GM12873 (cell line): ENCODE measurements around the gene PRND.
A peak's percentile ranks its signal among the peaks of the same experiment; 100 is the strongest.

Source experiments
- TF ChIP-seq, protein P1 (sequence below): IDR thresholded peaks from 2 replicates; pipeline ENCODE4 v1.5.1; 2012; ENCODE audit warnings: low read depth, mild to moderate bottlenecking, moderate library complexity, low read length, control low read depth; ENCODE audit not compliant: insufficient read depth; ENCODE audit errors: missing control alignments

The PRND gene

DNA sequence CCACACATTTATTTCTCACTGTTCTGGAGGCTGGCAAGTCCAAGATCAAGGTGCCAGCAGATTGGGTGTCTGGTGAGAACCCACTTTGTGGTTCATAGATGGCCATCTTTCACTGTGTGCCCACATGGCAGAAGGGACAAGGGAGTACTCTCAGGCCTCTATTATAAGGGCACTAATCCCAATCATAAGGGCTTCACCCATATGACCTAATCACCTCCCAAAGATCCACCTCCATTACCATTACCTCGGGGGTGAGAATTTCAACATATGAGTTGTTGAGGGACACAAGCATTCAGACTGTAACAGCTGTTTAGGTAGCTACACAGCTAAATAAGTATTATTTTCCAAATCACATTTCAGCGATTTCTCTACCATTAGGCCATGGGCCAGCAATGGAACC lies 2.5 kb upstream of the PRND start:
- TF ChIP-seq, protein P1, sequence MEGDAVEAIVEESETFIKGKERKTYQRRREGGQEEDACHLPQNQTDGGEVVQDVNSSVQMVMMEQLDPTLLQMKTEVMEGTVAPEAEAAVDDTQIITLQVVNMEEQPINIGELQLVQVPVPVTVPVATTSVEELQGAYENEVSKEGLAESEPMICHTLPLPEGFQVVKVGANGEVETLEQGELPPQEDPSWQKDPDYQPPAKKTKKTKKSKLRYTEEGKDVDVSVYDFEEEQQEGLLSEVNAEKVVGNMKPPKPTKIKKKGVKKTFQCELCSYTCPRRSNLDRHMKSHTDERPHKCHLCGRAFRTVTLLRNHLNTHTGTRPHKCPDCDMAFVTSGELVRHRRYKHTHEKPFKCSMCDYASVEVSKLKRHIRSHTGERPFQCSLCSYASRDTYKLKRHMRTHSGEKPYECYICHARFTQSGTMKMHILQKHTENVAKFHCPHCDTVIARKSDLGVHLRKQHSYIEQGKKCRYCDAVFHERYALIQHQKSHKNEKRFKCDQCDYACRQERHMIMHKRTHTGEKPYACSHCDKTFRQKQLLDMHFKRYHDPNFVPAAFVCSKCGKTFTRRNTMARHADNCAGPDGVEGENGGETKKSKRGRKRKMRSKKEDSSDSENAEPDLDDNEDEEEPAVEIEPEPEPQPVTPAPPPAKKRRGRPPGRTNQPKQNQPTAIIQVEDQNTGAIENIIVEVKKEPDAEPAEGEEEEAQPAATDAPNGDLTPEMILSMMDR, result no peak

DNA sequence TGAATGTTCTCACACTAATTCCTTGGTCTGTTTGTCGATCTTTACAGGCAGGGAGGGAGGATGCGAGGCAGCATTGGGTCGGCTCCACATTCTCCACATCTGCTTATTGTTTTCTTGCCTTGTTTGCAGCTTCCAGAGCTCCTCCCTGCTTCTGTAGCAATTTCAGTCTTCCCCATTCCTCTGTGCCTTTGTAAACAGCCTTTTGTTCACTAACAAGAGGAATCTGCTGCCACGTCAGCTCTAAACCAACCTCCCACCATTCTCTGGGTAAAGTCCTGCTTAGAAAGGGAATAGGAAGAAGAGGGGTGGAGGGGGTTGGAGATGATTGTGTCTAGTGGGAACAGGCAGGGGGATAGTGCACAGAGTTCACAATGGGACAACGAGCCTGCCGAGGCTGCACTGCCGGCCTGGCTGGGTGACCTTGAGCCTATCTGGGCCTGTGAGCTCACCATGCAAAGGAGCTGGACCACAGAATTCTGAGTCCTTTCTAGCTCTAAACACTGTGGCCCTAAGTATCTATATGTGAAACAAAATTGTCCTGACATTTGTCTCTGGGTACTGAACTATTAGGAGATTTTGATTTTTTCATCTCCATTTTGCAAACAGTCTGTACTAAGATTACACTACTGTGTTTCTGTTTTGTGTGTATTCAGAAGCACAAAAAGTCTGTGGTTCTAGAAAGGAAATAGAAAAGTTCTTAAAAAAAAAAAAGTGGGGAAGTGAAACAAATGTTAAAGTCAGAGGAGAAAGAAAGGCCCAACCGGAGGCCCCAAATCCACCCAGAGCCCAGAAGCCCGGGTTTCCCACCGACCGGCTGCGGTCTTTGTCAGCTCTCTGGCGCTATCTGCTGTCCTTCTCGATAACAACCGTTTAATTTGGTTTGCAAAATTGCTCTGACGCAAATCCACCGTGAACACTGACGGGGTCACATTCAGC lies 1.4 kb upstream of the PRND start:
- TF ChIP-seq, protein P1, result peak; percentile 80

DNA sequence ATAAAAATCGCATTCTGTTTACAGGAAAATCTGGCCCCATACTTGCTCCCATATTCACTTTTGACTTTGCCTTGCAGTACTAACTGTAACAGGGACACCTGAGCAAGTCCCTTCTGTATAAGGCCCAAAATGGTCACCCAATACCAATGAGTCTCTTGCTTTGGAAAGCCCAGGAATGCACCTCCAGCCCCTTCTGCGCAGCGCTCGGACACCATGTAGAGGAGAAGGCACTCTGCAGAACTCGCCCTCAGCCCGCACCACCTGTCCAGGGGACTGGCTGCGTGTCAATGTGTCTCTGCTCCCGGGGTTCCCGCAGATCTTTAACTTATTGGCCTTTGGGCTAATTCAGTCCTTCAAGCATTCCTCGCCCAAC lies 746 bp upstream of the PRND start:
- TF ChIP-seq, protein P1, result no peak

DNA sequence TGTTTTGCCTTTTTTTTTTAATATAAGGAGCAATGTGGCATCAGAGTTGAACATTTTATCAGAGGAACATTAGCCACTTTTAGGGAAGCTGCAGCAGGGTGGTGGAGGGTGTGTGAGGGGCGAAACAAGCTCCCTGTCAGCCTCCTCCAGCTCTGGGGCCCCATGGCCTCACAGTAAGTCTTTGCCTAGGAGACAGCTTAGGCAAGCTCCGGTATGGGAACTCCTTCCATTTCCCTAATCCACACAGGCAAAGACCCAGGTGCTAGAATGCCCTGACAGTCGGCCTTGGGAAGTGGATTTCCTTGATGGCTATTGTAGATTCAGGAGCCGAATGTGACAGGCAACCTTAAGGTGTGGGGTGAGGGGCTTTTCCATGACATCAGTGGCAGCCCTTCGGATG lies 862 bp downstream of the PRND start:
- TF ChIP-seq, protein P1, result no peak

DNA sequence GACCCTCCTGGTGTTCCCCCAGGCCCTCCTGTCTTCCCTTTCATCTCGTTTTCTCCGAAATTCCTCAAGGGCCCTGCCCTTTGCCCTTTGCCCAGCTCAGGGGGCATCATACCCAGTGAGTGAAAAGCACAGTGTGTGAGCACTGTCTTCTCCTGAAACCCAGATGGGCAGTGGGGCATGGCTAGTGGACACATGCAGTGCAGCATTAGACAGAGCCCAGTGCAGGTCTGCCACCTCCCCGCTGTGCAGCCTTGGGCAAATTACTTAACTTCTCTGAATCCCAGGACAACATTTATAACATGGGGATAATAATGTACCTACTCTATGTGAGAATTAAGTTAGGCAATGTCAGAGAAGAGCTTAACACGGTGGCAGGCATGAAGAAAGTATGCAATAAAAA lies 1.3 kb downstream of the PRND start:
- TF ChIP-seq, protein P1, result no peak

DNA sequence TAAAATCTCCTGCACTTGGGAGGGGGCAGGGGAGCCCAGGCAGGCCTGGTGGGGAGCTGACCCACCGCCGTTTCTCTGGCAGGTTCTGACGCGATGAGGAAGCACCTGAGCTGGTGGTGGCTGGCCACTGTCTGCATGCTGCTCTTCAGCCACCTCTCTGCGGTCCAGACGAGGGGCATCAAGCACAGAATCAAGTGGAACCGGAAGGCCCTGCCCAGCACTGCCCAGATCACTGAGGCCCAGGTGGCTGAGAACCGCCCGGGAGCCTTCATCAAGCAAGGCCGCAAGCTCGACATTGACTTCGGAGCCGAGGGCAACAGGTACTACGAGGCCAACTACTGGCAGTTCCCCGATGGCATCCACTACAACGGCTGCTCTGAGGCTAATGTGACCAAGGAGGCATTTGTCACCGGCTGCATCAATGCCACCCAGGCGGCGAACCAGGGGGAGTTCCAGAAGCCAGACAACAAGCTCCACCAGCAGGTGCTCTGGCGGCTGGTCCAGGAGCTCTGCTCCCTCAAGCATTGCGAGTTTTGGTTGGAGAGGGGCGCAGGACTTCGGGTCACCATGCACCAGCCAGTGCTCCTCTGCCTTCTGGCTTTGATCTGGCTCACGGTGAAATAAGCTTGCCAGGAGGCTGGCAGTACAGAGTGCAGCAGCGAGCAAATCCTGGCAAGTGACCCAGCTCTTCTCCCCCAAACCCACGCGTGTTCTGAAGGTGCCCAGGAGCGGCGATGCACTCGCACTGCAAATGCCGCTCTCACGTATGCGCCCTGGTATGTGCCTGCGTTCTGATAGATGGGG lies 3.0 kb downstream of the PRND start:
- TF ChIP-seq, protein P1, result no peak

DNA sequence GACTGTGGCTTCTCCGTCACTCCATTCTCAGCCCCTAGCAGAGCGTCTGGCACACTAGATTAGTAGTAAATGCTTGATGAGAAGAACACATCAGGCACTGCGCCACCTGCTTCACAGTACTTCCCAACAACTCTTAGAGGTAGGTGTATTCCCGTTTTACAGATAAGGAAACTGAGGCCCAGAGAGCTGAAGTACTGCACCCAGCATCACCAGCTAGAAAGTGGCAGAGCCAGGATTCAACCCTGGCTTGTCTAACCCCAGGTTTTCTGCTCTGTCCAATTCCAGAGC lies 3.5 kb downstream of the PRND start:
- TF ChIP-seq, protein P1, result no peak
